HG03520 (cell line): ENCODE results near the gene IRF7.

ENCODE experiments used
- ATAC-seq: cut with Tn5 transposase; IDR thresholded peaks from one replicate; pipeline ENCODE4 v1.9.1; 2021; ENCODE audit warnings: mild to moderate bottlenecking, moderate library complexity; ENCODE audit not compliant: unreplicated experiment

The IRF7 gene

GRCh38 chr11:567629-568292 is 48.0 kb downstream of the IRF7 start:
- no peak for ATAC-seq

DNA sequence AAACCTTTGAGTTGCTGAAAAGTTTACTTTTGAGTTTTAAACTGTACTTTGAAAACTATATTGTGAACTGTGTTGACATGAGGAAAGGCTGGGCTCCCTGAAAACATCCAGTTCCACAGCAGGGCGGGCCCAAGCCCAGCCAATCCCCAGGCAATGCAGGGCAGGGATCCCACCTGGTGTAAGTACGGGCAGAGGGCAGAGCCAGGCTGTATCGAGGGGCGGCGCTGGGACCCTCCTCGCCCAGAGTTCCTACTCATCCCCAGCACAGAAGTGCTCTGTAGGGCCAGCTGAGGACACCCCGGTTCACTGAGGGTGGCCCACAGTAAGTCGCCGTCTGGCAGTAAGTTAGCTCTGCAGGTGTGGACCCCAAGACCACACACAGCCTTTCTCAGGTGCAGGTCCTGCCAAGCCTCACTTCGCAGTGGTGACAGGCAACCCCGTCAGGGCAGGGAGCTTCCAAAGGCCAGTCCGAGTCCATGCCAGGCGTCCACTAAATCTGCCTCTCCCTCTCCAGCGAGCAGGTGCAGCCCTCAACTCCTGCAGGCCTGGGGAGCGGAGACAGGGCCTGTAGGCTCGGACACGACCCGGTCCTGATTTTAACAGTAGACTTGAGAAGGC is 48.6 kb downstream of the IRF7 start:
- ATAC-seq = no peak

- ATAC-seq = no peak
These were observed 49.7 kb downstream of the IRF7 start for GRCh38 chr11:565921-566509.

- no peak for ATAC-seq
These were observed 51.8 kb downstream of the IRF7 start for GRCh38 chr11:563812-564578.

GRCh38 chr11:563066-563811 is 52.5 kb downstream of the IRF7 start:
- ATAC-seq = no peak
